Nephron (organoid): ENCODE data around the gene ALOX12.
A peak's percentile ranks its signal among the peaks of the same experiment; 100 is the strongest.

Source experiments
- H3K27ac Mint-ChIP-seq, 3 experiments: 2 replicates each; pipeline ENCODE4 v1.8.0; 2020; ENCODE audit warnings: mixed read lengths in 3 of 3, mild to moderate bottlenecking in 2 of 3, moderate library complexity in 1 of 3
- H3K27me3 Mint-ChIP-seq: 2 replicates; pipeline ENCODE4 v1.8.0; 2021; ENCODE audit warnings: low read depth, mild to moderate bottlenecking, moderate library complexity, mixed read lengths
- H3K36me3 Mint-ChIP-seq: 2 replicates; pipeline ENCODE4 v1.8.0; 2020; ENCODE audit warnings: low read depth, mixed read lengths
- H3K4me1 Mint-ChIP-seq: 2 replicates; pipeline ENCODE4 v1.8.0; 2020; ENCODE audit warnings: mixed read lengths
- H3K4me3 Mint-ChIP-seq, 3 experiments: 2 replicates each; pipeline ENCODE4 v1.8.0; 2020; ENCODE audit warnings: mild to moderate bottlenecking in 3 of 3, mixed read lengths in 3 of 3, moderate library complexity in 2 of 3
- H3K9me3 Mint-ChIP-seq: 2 replicates; pipeline ENCODE4 v1.8.0; 2020; ENCODE audit warnings: mixed read lengths
- CTCF ChIP-seq, 3 experiments: fragments of 200-600 bp; sonication (generic); IDR thresholded peaks; one replicate each; pipeline ENCODE4 v1.5.0; 2021; ENCODE audit warnings: antibody characterized with exemption in 3 of 3; ENCODE audit not compliant: unreplicated experiment in 3 of 3

Gene ALOX12

GRCh38 chr17:7023576-7024401, 27.9 kb downstream of the ALOX12 start:
- TF ChIP-seq CTCF (IDR thresholded peaks at IDR 0.05; ENCODE audit: unreplicated experiment in 3 of 3) = no peak
- Mint-ChIP-seq H3K36me3 (no peaks in the 10 kb centered on the region), H3K9me3 (no peaks in the 10 kb centered on the region), H3K4me1 (peaks cover 17% of the 10 kb centered on the region), H3K4me3 (peak overlapping the region; percentile 28 to 76 (median 68)), H3K27ac (peak overlapping the region in 2 of 3 experiments; percentile 4 to 72), H3K27me3 (peaks cover 67% of the 10 kb centered on the region)

- Mint-ChIP-seq H3K27ac (no peak overlapping the region), H3K27me3 (peaks cover 70% of the 10 kb centered on the region), H3K4me1 (peaks cover 15% of the 10 kb centered on the region), H3K9me3 (no peaks in the 10 kb centered on the region), H3K4me3 (peak overlapping the region in 1 of 3 experiments; percentile 45), H3K36me3 (no peaks in the 10 kb centered on the region)
- TF ChIP-seq CTCF (IDR thresholded peaks at IDR 0.05; ENCODE audit: unreplicated experiment in 3 of 3) = no peak
Measured at GRCh38 chr17:7024402-7024785, 28.5 kb downstream of the ALOX12 start.

GRCh38 chr17:7025245-7025644, 29.4 kb downstream of the ALOX12 start:
- no peak for TF ChIP-seq CTCF (IDR thresholded peaks at IDR 0.05; ENCODE audit: unreplicated experiment in 3 of 3)
- Mint-ChIP-seq H3K36me3 (no peaks in the 10 kb centered on the region), H3K27ac (no peak overlapping the region), H3K4me1 (peaks cover 15% of the 10 kb centered on the region), H3K9me3 (no peaks in the 10 kb centered on the region), H3K27me3 (peaks cover 75% of the 10 kb centered on the region), H3K4me3 (peak overlapping the region in 2 of 3 experiments; percentile 32 to 47)

GRCh38 chr17:7026471-7027115, 30.7 kb downstream of the ALOX12 start:
- no peak for TF ChIP-seq CTCF (IDR thresholded peaks at IDR 0.05; ENCODE audit: unreplicated experiment in 3 of 3)
- Mint-ChIP-seq H3K9me3 (no peaks in the 10 kb centered on the region), H3K27ac (no peak overlapping the region), H3K27me3 (peaks cover 68% of the 10 kb centered on the region), H3K4me3 (no peak overlapping the region), H3K36me3 (no peaks in the 10 kb centered on the region), H3K4me1 (peaks cover 2% of the 10 kb centered on the region)

GRCh38 chr17:7027335-7027734, 31.5 kb downstream of the ALOX12 start:
- H3K4me1 Mint-ChIP-seq = no peaks in the 10 kb centered on the region
- peaks cover 60% of the 10 kb centered on the region for H3K27me3 Mint-ChIP-seq
- H3K27ac Mint-ChIP-seq = no peak overlapping the region
- H3K36me3 Mint-ChIP-seq = no peaks in the 10 kb centered on the region
- no peak for TF ChIP-seq CTCF (IDR thresholded peaks at IDR 0.05; ENCODE audit: unreplicated experiment in 3 of 3)
- no peak overlapping the region for H3K4me3 Mint-ChIP-seq
- H3K9me3 Mint-ChIP-seq = no peaks in the 10 kb centered on the region
